Stromal cell of bone marrow (primary cell): ENCODE data around the gene C10orf90.

ENCODE experiments used
- DNase-seq: peaks from one replicate; pipeline ENCODE4 v3.0.0-alpha.2; 2012; ENCODE audit warnings: low read depth

Gene C10orf90

GRCh38 chr10:126504063-126504760 is 166.3 kb downstream of the C10orf90 start:
- DNase-seq, result peak; percentile 50

- DNase-seq, result no peak
Observed at GRCh38 chr10:126503392-126504062, 167.0 kb downstream of the C10orf90 start.

DNA sequence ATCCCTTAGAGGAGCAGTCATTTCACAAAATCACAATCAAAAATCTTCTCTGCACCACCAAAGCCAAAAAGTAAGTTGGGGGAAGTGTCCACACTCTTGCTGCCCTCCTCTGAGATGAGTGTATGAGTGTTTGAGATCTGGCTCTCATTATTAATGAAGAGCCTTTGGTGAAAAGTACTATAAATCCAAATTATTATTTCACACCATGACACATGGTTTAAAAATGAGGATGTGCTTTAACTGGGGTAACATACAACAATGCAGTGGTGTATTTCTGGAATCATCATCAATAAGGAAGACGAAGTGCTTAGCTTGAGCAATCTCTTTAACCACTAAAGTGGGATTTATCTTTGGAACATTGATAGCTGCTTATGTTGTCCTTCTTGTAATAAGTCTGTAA is 168.1 kb downstream of the C10orf90 start:
- DNase-seq, result no peak

DNA sequence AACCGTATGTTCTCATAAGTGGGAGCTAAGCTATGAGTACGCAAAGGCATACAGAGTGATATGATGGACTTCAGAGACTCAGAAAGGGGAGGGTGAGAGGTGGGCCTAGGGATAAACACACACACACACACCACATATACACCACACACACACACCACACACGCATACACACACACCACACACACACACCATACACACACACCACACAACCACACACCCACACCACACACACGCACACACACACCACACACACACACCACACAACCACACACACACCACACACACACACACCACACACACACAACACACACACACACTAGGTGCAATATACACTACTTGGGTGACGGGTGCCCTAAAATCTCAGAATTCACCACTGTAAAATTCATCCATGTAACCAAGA is 168.7 kb downstream of the C10orf90 start:
- no peak for DNase-seq

DNA sequence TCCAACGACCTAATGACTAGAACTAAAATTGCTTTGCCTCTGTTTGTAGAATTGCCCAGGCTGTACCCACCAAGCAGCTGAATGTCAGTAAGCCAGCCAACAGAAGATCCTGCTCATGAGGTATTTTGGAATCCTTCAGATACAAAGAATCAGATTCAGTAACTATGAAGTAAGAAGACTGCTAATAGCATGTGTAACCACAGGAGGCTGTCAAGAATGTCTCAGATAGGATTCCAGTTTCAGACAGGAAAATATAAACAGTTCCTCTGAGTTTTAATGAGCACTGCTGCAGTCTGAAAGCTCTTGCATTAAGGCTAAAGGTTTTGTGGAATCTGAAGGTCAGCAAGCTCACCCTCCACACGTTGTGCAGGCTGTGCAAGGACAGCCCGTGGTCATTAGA is 169.6 kb downstream of the C10orf90 start:
- no peak for DNase-seq

DNA sequence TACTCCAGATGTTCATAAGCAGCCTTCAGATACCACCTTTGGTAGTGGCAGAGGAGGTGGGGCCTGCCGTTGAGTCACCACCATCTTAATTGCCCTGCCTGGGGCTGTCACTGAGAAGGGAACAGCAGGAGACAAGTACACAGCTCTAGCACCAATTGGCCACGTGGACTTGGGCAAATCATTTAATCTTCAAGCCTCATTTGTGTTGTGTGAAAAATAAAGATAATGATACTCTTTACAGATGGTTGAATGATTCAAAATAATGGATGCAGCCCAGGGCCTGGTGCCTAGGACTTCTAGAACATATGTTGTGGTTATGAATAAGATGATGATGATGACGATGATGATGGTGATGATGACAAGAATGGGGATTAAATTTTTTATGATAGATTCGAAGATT is 170.3 kb downstream of the C10orf90 start:
- no peak for DNase-seq

GRCh38 chr10:126499744-126500143 is 170.7 kb downstream of the C10orf90 start:
- no peak for DNase-seq

DNA sequence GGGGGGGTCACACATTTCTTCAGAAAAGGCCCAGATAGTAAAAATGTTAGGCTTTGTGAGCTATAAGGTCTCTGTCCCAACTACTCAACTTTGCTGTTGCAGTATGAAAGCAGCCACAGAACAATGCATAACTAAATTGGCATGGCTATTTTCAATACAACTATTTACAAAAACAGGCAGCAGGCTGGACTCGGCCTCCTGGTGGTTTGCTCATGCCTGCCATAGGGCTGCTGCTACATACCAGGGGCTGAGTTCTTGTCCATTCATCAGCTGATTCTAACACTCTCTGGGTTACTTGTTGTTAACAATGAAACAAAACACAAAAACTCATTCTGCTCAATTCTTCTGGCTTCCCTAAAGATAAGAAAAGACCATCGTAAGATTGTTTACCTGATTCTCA is 172.8 kb downstream of the C10orf90 start:
- no peak for DNase-seq

DNA sequence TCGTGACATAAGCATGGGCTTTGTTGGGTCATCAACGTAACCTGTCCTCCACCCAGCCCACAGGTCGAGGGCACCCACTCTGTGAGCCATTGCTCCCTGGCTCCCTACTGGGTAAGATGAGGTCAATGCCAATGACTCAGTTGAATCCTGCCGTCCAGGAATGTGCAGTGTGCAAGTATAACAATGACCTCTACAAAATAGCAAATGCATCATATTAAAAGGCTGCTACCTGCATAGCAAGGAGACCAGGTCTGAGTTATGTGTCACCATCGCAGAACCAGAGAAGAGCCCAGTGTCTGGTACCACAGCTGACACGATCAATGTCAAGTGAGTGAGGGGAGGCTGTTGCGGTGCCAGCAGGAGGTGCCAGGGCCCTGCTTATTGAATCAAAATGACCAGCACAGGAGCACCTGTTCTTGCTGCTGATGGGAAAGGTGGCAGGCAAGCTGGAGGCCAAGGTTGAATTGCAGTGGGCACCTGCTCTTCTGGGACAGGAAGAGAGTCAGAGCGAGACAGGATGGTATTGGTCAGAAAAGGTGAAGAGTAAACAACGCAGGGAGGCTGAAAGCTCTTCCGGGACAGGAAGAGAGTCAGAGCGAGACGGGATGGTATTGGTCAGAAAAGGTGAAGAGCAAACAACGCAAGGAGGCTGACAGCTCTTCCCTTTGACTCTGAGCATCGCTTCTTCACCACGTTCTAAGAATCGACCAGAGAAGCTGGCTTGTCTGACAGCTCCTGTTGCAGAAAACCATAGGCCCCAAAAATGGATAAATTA is 173.5 kb downstream of the C10orf90 start:
- DNase-seq, result no peak

DNA sequence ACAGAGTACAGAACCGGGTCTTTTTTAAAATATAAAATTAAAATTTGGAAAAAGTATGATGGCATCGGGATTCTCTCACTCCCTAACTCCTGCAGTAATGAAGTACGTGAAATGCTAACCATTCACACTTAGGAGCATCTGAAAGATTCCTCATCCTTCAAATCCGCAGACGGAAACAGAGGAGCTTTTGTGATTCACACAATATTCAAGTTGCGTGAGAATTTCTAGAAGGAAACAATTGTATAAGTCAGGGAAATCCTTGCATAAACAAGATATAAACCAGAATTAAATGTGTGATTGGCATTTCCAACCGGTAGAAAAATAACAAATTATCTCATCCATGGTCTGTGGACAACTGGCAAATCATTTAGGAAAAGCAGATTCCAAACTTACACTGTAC is 179.0 kb downstream of the C10orf90 start:
- DNase-seq, result no peak

GRCh38 chr10:126481181-126481580 is 189.3 kb downstream of the C10orf90 start:
- DNase-seq, result no peak

DNA sequence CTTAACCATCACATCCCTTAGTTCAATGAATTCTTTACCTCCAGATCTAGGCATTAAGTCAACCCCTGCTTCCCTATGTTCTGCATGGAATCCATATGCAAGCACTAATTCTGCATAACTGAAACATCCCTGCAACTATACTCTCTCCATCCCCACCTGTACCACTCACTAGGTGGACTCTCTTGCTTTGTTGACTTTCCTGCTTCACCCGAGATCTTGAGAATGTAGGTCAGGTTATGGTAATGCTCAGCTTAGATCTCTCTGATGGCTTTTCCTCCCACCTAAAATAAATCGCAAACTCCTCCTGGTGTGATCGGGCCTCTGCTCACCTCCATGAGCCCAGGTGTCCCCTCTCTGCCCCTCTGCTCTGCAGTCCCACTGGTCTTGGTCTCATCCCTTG is 189.8 kb downstream of the C10orf90 start:
- DNase-seq, result no peak

DNA sequence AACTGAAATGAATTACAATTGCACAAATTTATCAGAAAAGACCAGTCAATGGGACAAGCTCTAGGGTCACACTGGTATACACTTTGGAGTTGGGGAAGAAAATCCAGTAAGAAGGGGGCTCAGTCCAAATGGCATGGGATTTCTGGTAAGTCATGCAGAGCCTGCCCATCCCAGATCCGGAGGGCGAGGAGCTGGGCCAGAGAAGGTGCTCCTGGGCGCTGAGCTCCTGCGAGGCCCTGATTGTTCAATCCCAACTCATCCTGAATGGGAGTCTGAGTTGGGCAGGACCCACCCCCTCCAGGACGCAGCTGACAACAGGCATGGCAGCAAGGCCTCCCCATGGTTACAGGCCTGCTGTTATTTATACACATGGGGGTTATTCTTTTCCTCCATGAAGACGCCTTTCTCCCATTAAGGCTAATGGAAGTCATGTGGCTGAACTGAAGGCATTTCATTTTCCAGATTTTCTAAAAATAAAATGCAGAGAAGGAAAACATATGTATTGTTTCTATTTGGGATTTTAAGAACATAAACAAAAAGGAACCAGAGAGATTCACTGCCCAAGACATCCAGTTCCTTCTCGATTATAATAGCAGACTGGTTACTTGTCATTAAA is 191.1 kb downstream of the C10orf90 start:
- no peak for DNase-seq

DNA sequence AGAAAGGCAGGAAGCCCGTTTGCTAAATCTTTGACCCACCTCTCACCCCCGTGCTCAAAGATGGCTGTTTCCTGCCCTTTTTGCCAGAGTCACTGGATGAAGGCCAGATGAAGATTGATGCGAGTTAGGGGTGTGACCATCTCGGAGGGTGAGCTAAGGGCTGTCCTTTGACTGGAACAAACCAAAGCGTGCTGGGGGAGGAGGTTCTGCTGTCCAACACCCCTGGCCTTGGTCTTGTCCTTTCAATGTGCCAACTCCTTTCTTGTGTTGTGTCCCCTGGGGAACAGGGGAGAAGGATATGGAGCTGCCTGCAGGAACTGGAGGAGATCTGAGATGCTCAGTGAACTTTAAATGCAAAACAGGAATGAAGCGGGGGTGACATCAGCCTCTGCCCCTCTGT is 191.9 kb downstream of the C10orf90 start:
- DNase-seq, result no peak

DNA sequence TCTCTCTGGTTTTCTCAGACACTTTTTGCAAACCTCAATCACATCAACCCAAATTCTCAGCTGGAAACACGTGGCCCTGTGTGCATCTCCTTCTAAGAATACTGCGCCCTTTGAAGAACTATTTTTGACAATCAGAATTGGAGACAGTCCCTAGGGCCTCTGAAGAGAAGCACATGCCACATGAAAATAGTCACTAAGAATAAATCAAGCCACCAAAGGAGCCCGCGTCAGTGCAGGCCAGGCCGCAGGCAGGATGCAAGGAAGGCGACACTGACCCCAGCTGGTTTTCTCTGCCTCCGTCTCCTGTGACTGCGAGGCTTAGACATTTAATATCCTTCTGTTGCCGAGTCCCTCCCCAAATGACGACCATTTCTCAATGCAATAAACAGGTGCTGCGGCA is 194.2 kb downstream of the C10orf90 start:
- DNase-seq, result no peak

DNA sequence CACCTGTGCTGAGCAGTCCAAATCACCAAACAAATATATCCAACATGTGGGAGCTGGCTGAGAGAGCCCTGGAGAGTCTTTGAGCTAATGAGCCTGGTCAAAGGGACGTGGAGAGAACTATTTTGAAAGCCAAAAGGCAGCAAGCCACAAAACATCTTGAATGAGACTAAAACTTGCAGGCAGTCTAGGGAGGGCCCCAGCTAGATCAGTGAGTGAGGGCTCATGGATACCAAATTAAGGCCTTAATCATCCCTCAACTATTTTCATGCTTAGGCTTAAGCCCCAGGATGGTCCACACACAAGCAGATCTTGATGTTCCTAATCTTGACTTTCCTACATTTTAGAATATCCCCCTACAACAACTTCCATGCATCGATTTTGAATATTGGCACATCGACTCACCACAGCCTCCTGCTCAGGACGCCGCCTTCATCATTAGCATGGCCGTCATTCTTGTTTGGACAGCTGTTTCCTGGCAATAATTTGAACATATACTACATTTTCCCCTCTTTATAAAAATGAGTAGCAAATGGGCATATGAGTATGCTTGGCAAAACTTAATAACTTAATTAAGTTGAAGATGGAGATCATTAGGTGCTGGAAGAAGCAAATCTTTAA is 195.3 kb downstream of the C10orf90 start:
- DNase-seq, result no peak

- no peak for DNase-seq
Observed at GRCh38 chr10:126474031-126474430, 196.5 kb downstream of the C10orf90 start.

- no peak for DNase-seq
Observed at GRCh38 chr10:126470991-126471390, 199.5 kb downstream of the C10orf90 start.

GRCh38 chr10:126469692-126470091 is 200.8 kb downstream of the C10orf90 start:
- no peak for DNase-seq

DNA sequence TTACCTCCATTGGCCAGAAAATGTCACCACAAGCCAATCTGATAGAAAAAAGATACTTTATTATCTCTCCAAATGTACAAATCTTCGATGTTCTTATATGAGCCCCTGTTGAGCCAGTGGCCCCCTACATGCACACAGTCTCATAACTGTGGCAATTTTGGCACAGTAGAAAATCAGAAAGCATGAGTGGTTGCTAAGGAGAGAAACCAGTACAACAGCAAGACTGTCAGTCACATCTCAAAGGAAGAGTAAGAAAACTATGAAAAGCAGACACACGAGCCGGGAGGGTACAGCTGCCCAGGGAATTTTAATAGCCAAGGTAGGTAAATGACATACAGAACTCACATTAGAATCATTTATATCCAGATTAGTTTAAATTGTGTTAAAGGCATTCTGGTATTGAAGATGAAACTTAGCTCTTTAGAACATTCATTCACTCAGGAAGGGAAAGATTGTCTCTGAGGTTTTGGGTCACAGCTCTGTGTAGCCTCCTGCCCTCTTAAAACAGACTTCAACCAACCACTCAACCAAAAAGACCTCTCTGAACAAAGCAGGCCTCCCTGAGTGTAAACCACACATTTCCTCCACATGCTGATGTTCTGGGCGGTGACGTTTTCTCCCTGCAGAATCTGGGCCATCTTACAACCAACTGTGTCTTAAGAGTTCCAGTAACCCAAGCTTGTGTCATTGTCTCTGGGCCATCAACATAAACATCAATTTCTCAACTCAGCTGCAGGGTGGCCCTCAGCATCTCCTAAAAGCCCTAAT is 201.4 kb downstream of the C10orf90 start:
- DNase-seq, result no peak

- no peak for DNase-seq
Observed at GRCh38 chr10:126468467-126468866, 202.0 kb downstream of the C10orf90 start.
